Bone marrow (tissue), 2 donors: ENCODE results near the gene BET1.

ENCODE experiments used
- DNase-seq, 2 donors: peaks; one replicate each; lab custom pipeline; 2025; lab: John Stamatoyannopoulos, UW

The BET1 gene

DNA sequence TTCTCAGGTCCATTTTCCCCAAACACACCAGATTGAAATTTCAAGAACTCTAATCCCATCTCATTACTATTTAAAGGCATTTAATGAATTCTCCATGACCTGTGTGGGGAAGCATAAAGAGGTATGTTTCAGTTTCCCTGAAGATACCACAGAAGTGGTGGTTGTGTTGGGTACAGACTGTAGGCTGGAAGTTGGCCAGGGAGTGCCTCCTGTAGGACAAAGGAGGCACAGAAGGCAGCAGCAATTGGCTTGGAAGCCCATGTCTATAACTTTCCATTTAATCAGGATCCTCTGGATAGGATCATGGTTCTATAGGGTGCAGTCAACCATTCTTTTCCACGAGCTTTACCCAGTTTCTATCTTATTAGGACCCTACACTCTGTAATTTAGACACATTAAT is 8.6 kb upstream of the BET1 start:
- DNase-seq: peak in 1 of 2 donors; percentile 59

DNA sequence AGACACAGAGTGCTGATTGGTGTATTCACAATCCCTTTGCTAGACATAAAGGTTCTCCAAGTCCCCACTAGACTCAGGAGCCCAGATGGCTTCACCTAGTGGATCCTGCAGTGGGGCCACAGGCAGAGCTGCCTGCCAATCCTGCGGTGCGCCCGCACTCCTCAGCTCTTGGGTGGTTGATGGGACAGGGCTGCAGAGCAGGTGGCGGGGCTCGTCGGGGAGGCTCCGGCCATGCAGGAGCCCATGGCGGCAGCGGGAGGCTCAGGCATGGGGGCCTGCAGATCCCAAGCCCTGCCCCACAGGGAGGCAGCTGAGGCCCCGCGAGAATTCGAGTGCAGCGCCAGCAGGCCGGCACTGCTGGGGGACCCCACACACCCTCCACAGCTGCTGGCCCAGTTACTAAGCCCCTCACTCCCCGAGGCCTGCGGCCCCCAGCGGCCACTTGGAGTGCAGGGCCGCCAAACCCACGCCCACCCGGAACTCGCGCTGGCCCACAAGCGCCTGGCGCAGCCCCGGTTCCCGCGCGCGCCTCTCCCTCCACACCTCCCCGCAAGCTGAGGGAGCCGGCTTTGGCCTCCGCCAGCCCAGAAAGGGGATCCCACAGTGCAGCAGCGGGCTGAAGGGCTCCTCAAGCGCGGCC is 7.7 kb upstream of the BET1 start:
- DNase-seq: no peak

DNA sequence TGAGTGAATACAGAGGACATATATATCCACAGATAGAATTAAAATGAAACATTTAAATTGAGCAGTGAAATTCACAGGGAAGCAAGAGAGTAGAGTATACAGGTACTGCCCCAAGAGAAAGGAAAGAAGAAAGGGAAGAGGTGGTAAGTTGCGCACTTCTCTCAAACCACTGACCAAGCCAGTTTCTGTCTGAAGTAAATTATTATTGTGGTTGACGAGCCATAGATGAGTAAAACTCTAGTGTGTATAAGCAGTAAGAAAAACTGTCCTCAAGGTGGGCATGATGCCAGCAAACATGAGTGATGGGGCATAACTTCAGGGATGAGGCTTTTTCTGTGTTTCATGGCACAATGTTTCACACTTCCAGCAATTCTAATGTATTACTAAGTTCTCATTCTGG is 4.4 kb upstream of the BET1 start:
- no peak for DNase-seq

DNA sequence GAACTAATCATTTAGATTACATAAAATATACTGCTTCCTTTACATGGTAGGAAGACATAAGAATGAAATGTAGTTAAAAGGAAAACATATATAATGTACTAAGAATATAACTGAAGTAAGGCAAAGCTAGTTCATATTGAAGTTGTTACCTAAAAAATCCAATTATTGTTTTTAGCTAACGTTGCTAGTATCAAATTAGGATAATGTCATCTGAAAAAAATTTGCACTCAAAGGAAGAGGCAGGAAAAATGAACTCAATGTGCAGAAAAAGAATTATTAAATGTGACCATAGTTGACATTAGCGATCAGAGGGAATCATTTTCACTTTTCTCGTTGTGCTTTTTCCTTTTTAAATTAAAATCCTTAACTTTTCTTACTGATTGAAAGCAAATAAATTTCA is 1.6 kb upstream of the BET1 start:
- no peak for DNase-seq

DNA sequence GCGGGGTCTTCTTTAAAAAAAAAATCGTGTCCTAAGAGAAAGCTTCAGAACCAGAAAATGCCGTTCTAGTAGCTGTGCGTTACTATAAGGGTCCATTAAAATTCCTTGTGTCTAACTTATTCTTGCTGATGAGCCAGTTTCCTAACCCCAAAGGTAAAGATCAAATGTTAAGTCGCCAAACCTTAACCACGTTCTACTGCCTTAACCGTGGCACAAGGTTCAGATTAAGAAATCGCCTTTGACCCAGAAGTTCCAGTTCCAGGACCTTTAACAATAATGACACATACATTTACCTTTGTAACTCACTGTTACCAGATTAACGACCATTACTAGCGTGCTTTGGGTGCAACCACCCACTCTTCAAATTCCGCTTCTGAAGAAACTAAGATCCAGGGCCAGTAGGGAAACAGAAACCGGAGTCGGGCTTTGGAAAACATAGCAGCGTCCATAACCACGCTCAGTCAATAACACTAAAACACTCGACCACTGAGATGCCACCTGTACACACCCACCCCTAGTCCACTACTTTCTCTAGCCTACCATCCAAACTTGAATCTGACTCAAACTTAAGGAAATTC is 620 bp downstream of the BET1 start:
- no peak for DNase-seq

DNA sequence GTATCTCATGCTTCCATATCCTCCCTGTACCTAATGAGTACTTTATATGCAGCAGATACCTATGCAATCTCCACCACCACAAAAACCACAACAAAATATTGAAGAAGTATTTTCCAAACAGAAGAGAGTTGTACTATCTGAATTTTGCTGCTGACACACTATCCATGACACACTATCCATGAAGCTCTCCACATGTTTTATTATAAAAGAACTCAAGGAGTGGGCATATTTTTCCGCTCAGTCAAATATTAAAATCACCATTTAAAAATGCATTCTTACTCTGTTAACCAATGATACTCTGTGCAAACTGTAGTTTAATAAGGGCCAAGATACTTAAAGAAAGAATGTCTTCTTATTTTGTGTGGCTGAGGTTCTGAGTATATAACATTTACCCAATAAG is 2.8 kb downstream of the BET1 start:
- no peak for DNase-seq

DNA sequence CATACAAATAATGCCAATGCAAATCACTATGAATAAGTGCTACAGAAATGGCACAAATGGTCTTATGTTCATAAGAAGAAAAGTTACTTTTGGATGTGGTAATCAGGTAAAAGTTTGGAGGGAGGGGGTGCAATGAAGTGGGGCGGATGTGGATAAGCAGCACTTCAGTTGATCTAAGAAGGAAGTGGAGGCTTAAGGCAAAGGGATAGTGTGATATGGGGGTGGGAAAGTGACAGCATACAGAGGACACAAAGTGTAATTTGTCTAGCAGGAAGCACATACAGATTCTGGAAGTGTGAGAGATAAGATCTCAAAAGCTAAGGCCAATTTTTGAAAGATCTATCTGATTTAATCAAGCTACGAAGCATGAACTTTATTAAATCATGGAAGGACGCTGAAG is 6.3 kb downstream of the BET1 start:
- DNase-seq: no peak

DNA sequence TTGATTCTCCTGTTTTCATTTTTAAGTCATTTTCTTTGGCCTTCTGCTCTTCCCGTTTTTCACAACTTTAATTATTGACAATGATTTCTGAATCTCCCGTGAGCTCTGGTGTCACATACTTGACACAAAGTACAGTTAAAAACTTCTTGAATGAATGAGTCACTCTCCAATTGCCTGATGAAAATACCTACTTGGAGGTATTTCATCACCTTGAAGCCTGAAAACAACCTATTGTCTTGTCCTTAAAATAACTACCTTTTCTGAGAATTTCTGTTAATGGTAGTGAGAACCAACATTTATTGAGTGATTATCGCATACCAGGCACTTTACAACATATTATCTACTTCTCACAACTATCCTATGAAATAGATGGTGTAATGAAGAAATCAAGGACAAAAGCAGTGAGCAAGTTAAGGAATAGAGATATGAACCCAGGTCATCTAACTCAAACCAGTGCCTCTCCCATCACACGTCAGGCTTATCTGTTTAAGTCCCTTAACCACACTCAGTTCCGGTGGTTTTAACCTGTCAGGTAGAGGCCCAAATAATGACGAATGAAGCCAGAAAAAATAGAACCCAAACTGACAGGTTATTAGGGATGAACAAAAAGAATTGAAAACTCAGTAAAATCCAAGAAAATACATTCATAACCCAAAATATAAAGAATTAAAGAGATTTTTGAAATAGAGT is 11.6 kb downstream of the BET1 start:
- DNase-seq: no peak

DNA sequence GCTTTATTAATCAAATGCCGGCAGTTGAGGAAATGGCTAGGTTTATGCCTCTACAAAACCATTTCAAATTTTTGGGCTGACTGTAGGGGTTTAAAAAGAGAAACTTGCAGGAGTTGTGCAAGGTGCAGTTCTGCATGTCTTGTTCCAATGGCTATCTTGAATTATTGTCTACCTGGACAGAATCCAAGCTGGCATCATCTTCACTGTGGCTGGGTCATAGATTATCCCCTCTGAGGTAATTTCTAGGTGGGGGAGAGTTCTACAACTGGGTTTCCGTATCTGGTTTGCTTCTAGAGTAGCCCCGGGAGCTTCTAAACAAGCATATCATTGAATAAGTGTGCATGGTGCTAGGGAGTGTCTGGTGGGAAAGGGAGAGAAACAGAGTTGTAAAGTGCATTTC is 16.9 kb downstream of the BET1 start:
- no peak for DNase-seq

DNA sequence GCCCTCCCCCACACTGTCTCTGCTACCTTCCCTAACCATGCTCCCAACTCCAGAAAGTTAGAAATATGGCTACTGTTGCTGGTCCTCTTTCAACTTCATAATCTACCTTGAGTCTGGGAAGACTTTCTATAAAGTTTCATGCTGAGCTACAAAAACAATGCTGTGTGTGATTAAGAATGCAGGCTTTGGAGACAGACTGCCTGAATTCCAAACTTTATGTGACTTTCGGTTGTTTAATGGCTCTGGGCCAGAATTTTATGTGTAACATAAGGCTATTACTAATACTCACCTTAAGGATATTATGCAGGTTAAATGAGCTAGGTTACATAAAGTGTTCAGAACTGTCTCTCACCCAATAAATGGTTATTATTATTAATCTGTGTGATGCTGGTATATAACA is 19.1 kb downstream of the BET1 start:
- no peak for DNase-seq

DNA sequence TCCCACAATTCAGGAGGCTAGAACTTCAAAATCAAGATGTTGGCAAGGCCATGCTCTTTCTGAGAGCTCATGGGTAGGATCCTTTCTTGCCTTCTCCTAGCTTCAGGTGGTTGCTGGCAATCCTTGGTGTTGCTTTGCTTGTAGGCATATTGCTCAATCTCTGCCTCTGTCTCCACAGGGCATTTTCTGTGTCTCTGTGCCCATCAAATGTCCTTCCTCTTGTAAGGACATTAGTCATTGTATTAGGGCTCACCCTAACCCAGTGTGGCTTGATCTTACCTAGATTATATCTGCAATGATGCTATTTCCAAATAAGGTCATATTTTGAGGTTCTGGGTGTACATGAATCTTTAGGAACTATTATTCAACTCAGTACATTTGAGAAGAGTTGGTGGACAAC is 20.1 kb downstream of the BET1 start:
- DNase-seq: no peak

DNA sequence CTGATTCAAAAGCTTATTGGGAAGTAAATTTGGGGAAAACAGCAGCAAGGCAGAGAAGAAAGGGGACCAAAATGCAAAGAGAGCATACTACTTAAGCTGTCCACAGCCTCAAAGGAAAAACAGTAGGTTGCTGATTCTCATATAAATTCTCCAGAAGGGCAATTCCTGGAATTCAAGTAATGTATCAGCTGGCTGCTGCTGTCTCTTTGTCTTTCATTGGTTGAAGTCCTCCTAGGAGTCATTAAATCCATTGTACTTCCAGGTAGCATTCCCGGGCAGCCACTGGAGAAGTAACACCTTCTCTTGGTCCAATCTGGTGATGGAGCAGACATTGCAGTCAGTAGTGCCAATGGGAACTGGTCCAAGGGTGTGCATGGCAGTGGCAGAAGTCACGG is 22.7 kb downstream of the BET1 start:
- no peak for DNase-seq

DNA sequence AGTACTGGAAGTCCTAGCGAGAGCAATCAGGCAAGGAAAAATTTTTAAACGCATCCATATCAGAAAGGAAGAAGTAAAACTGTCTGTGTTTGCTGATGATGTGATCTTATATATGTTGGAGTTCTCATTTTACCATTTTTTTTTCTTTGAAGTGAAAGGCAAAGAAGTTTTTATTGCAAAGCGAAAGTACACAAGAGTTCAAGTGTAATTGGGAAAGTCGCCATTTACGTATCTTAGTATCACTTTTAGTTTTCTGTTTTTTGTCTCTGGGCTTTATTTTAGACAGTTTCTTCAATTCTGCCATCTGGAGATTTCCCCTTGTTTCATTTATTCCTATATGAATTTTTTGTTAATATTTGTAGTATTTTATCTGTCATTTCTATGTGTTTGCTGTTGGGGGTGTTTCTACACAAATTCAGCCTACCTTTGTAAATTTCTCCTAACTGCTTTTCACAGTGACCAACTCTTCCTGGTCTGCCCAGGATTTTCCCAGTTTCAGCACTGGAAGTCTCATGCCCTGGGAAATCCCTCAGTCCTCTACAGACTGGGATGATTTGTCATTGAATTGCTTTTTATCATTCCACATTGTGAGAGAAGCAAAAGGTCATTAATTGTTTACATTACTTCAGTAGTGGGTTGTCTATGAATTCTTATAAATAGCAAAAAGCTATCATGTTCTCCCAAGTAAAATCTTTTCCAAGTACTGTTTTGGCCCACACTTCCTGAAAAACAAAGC is 23.2 kb downstream of the BET1 start:
- peak in 1 of 2 donors; percentile 54 for DNase-seq

DNA sequence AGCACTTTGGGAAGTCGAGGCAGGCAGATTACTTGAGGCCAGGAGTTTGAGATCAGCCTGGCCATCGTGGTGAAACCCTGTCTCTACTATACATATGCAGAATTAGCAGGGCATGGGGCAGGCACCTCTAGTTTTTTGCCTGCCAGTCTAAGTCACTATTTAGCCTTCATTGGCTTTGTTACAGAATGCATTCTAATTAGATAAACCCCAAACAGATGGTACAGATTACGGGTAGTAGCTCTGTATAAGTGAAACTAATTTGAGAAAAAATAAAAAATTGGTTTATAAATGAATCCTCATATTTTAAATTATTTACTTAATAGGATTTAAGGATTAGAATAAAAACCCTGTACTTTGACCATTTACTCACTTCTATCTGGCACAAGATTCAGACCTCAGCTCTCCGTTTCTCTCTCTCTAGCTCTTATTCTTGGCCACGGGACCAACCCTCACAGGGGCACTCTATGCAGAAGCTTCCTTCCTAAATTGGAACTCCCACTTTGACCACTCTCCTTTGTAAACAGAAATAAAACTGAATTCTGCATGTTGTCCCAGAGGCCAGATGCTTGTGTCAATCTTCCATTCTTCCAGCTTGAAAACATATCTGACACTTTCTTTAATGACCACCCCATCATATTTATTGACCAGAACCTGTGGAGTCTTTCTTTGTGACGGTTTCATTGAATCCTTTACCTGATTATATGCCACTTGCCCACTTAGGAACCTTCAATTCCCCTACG is 26.8 kb downstream of the BET1 start:
- peak in 1 of 2 donors; percentile 30 for DNase-seq

DNA sequence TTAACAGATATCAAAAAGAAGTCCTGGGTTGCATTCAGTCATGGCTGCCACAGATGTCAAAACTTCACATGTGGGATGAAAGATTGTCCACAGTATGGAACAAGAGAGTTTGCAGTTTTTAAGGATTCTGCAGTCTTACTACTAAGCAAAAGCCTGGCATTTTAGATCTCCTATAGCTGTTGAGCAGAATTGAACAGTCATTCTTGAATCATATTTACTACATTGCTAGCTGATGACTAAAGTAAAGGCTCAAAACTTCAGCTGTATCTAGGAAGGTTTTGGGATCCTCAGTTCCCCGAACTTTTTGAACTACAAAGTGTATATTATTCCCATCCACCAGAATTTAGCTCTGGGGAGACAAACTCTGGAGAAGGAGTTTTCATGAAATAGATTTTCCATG is 31.0 kb downstream of the BET1 start:
- no peak for DNase-seq

DNA sequence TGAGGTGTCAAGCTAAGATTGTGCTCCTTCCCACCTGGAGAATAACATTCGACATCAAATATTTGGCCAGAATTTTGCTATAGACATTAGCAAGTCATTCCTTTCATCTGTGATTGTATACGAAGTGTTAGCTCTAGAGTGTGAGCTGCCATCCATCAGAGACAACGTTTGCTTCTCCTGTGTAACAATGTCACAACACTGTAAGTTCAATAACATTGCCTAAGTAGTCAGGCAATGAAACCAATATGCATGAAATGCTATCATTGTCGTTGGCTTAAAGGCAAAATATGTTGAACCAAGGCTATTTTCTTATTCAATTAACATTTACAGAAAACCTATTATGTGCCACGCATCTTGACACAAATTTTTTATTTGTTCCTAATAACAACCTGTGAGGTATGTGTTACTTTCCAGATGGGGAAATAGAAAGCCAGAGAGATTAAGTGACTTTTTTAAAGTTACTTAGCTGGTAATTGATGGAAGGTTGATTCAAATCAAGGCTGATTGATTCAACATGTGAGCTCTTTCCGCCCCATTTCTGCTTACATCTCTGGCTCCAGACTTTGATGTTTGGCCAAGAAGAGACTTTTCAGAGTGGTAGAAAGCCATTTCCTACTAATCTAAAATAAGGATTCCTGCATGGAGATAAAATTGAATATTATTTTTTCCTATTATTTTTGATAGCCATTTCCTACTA is 32.0 kb downstream of the BET1 start:
- DNase-seq: no peak

DNA sequence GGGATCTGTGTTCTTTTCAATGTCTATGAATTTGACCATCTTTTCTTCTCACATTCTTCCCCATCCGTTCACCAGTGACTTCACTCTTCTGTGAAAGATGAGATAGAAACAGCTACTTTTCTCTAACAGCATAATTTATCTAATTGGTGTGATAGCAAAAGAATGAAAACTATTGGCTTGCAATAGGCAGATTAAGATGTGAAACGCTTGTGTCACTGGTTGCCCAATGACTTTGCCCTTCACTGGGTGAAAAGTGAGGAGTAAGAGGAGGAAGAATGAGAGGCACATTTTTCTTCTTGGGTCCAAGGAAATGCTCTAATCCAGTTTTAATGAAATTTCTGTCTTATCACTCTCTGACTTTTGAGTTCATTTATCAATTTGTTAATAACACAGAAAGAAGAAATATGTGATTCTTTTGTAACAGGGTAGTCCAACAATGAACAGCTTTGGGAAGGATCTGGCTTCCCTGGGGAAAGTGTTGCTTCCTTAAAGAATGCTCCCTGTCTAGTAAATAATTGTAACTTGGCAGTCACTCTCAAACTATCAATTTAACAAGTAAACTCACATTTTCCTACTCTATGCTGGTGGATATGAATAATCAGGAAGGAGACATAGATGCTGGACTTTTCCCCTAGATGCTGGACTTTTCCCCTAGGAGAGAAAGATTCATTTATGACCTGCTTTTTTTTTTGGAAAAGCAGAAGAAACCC is 35.1 kb downstream of the BET1 start:
- no peak for DNase-seq

DNA sequence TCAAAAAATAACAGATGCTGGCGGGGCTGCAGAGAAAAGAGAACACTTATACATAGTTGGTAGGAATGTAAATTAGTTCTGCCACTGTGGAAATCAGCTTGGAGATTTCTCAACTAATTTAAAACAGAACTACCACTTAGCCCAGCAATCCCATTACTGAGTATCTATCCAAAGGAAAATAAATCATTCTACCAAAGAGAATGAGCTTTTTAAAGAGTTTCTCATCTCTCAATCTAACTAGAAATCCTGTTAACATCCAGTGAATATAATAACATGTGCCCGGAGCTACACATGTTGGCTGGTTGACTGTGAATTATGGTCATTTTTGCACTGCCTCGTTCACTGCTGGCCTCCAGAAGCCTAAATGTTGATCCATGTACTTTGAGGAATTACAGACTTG is 39.3 kb downstream of the BET1 start:
- no peak for DNase-seq

DNA sequence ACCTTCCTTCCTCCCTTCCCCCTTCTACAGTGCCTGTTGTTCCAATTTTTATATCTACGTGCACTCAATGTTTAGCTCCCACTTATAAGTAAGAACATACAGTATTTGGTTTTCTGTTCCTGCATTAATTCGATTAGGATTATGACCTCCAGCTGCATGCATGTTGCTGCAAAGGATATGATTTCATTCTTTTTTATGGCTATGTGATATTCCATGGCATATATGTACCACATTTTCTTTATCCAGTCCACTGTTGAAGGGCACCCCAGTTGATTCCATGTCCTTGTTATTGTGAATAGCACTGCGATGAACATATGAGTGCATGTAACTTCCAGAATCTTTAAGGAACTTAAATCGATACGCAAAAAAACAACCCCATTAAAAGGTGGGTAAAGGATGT is 39.9 kb downstream of the BET1 start:
- no peak for DNase-seq

DNA sequence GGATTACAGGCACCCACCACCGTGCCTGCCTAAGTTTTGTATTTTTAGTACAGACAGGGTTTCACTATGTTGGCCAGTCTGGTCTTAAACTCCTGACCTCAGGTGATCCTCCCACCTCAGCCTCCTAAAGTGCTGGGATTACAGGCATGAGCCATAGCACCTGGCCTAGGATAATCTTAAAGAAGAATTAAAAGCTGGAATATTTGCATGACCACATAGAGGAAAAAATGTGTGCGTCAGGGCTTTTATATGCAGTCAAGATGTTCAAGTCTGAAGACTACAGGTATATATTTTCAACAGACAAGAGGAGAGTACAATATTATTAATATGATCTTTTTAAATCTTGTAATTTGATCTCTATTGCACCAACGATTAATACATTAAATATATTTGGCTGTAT is 43.2 kb downstream of the BET1 start:
- no peak for DNase-seq

DNA sequence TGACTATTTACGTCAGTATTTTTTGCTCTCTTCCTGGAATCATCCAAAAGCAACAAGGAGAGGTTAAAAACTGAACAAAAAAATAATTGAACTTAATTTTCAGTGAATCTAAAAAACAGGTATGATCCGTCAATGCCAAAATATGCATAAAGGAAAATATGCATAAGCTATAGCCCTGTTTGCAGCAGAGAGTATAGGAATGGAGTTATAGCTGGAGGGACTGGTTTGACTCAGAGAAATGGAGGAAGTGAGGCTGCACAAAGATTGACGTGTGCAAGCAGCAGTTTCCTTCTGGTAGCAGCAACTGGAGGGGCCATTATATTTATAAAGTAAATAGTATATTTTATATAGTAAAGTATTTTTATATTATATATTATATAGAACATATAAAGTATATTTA is 45.5 kb downstream of the BET1 start:
- peak in 1 of 2 donors; percentile 28 for DNase-seq
